HepG2 (cell line): ENCODE results near the gene SLC12A2. TPM values are rescaled to one million over a fixed set of nuclear protein-coding genes. Genes with fewer than 3 reads are reported as not detected.

Experiments
- ARNT ChIP-seq: fragments of 450-650 bp; IDR thresholded peaks from 2 replicates; pipeline ENCODE4 v1.6.1; 2017
- ARNTL ChIP-seq: sonication (generic); formaldehyde crosslinking; IDR thresholded peaks from 2 replicates; pipeline ENCODE4 v1.4.0; 2020; ENCODE audit warnings: mild to moderate bottlenecking, missing genetic modification reagents
- CBX5 ChIP-seq: sonication (generic); formaldehyde crosslinking; IDR thresholded peaks from 2 replicates; pipeline ENCODE4 v1.4.0; 2020; ENCODE audit warnings: missing genetic modification reagents, borderline replicate concordance
- CCAR2 ChIP-seq: fragments of 200-400 bp; formaldehyde crosslinking; optimal IDR thresholded peaks from 2 replicates; pipeline ENCODE3; 2018; ENCODE audit warnings: low read depth, mild to moderate bottlenecking, low read length, moderate library complexity
- FLYWCH1 ChIP-seq: sonication (generic); formaldehyde crosslinking; IDR thresholded peaks from 2 replicates; pipeline ENCODE4 v1.8.1; 2023; ENCODE audit warnings: mild to moderate bottlenecking, missing genetic modification reagents
- KLF11 ChIP-seq: IDR thresholded peaks from 2 replicates; pipeline ENCODE4 v1.6.1; 2016; ENCODE audit warnings: missing compliant biosample characterization
- MED1 ChIP-seq: sonication (generic); formaldehyde crosslinking; IDR thresholded peaks from 2 replicates; pipeline ENCODE4 v1.4.0; 2020; ENCODE audit warnings: missing genetic modification reagents
- MIXL1 ChIP-seq: IDR thresholded peaks from 2 replicates; pipeline ENCODE4 v1.6.1; 2016
- NKX3-1 ChIP-seq: sonication (generic); formaldehyde crosslinking; IDR thresholded peaks from 2 replicates; pipeline ENCODE4 v1.5.0; 2020; ENCODE audit warnings: missing genetic modification reagents
- PHB2 ChIP-seq: fragments of 450-650 bp; IDR thresholded peaks from 2 replicates; pipeline ENCODE4 v1.6.1; 2018; ENCODE audit not compliant: partially characterized antibody
- PTBP1 ChIP-seq: fragments of 200-400 bp; formaldehyde crosslinking; IDR thresholded peaks from 2 replicates; pipeline ENCODE4 v1.6.1; 2018; ENCODE audit warnings: low read length, low read depth; ENCODE audit not compliant: poor library complexity, severe bottlenecking
- ZNF101 ChIP-seq: sonication (generic); formaldehyde crosslinking; IDR thresholded peaks from 2 replicates; pipeline ENCODE4 v1.4.0; 2020; ENCODE audit warnings: mild to moderate bottlenecking, low read depth, missing genetic modification reagents, borderline replicate concordance
- ZNF605 ChIP-seq: sonication (generic); formaldehyde crosslinking; IDR thresholded peaks from 2 replicates; pipeline ENCODE4 v1.8.0; 2022; ENCODE audit warnings: mild to moderate bottlenecking, missing genetic modification reagents
- ZNF678 ChIP-seq: sonication (generic); formaldehyde crosslinking; IDR thresholded peaks from 2 replicates; pipeline ENCODE4 v1.4.0; 2020; ENCODE audit warnings: mild to moderate bottlenecking, missing genetic modification reagents
- ZNF747 ChIP-seq: sonication (generic); formaldehyde crosslinking; IDR thresholded peaks from 2 replicates; pipeline ENCODE4 v1.8.1; 2023; ENCODE audit warnings: missing genetic modification reagents, mild to moderate bottlenecking, borderline replicate concordance
- ZNF75D ChIP-seq: sonication (generic); formaldehyde crosslinking; IDR thresholded peaks from 2 replicates; pipeline ENCODE4 v1.8.1; 2023; ENCODE audit warnings: missing genetic modification reagents, mild to moderate bottlenecking, borderline replicate concordance
- polyA plus RNA-seq, 8 experiments: library from polyadenylated mRNA; depleted of rRNA in 3 of 8; stranded (reverse) in 7 of 8; unstranded in 1 of 8; fragments of >200 nt; fragmentation: Illumina TruSeq in 4 of 8; extraction: Trizol in 4 of 8; gene quantifications; 2 replicates each; pipeline versions ENCODE4 v1.2.1 to v1.2.3, GENCODE V29; 2011 to 2016; ENCODE audit warnings: low read depth in 4 of 8, missing spikeins in 1 of 8, mixed read lengths in 1 of 8; ENCODE audit not compliant: insufficient read depth in 1 of 8
- total RNA-seq, 5 experiments: library from RNA; depleted of rRNA; stranded (reverse); fragments of >200 nt; fragmentation: Illumina TruSeq; extraction: Trizol; gene quantifications; 2 replicates each; pipeline ENCODE4 v1.2.3, GENCODE V29; 2016; ENCODE audit warnings: low read depth in 1 of 5
- TF ChIP-seq, protein P1 (sequence below): sonication (generic); formaldehyde crosslinking; IDR thresholded peaks from 2 replicates; pipeline ENCODE4 v1.8.0; 2022; ENCODE audit warnings: missing genetic modification reagents, mild to moderate bottlenecking, moderate library complexity, borderline replicate concordance
- TF ChIP-seq, protein P2 (sequence below): sonication (generic); formaldehyde crosslinking; IDR thresholded peaks from 2 replicates; pipeline ENCODE4 v1.8.0; 2022; ENCODE audit warnings: low read depth, missing genetic modification reagents
- TF ChIP-seq, protein P3 (sequence below): sonication (generic); formaldehyde crosslinking; IDR thresholded peaks from 2 replicates; pipeline ENCODE4 v1.4.0; 2020; ENCODE audit warnings: mild to moderate bottlenecking, missing genetic modification reagents, borderline replicate concordance
- TF ChIP-seq, protein P4 (sequence below): sonication (generic); formaldehyde crosslinking; IDR thresholded peaks from 2 replicates; pipeline ENCODE4 v1.4.0; 2020; ENCODE audit warnings: mild to moderate bottlenecking, missing genetic modification reagents
- TF ChIP-seq, protein P5 (sequence below): sonication (generic); formaldehyde crosslinking; IDR thresholded peaks from 2 replicates; pipeline ENCODE4 v1.5.1; 2020; ENCODE audit warnings: mild to moderate bottlenecking, moderate library complexity, missing genetic modification reagents

Gene SLC12A2
- total and polyA plus RNA-seq, 2 of the 13 experiments (the other 11 are each of a cell fraction or from before 2014, with no cell fraction given), result 4.0 to 9.7 TPM

DNA sequence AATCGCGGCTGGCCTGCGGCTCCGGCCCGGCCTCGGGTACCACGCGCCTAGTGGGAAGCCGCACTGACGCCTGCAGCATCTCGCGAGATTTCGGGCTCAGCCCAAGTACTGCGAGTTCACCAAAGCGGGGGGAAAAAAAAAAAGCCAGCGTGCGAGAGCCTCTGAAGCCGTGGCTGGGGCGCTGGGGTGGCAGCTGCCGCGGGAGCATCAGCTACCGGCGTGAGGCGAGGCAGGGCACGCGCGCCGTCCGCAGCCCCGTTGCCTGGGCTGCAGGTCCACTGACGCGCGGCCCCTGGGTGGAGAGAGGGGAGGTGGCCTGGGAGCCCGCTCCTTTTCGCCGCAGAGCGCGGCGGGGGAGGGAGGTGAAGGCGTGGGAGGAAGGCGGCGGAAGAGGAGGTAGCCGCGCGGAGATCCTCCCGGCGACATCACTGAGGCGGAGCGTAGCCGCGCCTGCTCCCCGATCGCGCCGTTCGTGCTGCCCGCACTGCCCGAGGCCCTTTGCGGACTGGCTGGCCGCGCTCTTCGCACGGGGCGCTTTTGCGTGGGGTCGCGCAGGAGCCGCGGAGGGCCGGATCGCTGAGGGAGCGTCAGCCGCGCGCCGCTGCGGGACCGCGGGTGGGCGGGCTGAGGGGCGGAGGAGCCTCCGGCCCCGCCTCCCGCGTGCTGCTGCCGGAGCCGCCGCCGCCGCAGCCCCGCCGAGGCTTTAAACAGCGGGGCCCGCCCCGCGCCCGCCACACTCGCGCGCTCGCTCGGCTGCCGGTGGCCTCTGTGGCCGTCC, at the start of gene SLC12A2 (continued):
- TF ChIP-seq, protein P1, sequence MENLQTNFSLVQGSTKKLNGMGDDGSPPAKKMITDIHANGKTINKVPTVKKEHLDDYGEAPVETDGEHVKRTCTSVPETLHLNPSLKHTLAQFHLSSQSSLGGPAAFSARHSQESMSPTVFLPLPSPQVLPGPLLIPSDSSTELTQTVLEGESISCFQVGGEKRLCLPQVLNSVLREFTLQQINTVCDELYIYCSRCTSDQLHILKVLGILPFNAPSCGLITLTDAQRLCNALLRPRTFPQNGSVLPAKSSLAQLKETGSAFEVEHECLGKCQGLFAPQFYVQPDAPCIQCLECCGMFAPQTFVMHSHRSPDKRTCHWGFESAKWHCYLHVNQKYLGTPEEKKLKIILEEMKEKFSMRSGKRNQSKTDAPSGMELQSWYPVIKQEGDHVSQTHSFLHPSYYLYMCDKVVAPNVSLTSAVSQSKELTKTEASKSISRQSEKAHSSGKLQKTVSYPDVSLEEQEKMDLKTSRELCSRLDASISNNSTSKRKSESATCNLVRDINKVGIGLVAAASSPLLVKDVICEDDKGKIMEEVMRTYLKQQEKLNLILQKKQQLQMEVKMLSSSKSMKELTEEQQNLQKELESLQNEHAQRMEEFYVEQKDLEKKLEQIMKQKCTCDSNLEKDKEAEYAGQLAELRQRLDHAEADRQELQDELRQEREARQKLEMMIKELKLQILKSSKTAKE (CRISPR knock-in tag), result no peak
- TF ChIP-seq ZNF605 (CRISPR knock-in tag), result no peak
- peak; percentile 54 for TF ChIP-seq MED1 (CRISPR knock-in tag)
- no peak for TF ChIP-seq PTBP1
- TF ChIP-seq, protein P2, sequence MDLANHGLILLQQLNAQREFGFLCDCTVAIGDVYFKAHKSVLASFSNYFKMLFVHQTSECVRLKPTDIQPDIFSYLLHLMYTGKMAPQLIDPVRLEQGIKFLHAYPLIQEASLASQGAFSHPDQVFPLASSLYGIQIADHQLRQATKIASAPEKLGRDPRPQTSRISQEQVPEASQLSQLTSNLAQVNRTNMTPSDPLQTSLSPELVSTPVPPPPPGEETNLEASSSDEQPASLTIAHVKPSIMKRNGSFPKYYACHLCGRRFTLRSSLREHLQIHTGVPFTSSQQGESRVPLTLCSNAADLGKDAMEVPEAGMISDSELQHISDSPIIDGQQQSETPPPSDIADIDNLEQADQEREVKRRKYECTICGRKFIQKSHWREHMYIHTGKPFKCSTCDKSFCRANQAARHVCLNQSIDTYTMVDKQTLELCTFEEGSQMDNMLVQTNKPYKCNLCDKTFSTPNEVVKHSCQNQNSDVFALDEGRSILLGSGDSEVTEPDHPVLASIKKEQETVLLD (CRISPR knock-in tag), result peak; percentile 47; the same call in 1 of the 2 replicates
- TF ChIP-seq KLF11 (CRISPR knock-in tag), result no peak
- no peak for TF ChIP-seq ZNF678 (CRISPR knock-in tag)
- no peak for TF ChIP-seq CBX5 (CRISPR knock-in tag)
- TF ChIP-seq, protein P3, sequence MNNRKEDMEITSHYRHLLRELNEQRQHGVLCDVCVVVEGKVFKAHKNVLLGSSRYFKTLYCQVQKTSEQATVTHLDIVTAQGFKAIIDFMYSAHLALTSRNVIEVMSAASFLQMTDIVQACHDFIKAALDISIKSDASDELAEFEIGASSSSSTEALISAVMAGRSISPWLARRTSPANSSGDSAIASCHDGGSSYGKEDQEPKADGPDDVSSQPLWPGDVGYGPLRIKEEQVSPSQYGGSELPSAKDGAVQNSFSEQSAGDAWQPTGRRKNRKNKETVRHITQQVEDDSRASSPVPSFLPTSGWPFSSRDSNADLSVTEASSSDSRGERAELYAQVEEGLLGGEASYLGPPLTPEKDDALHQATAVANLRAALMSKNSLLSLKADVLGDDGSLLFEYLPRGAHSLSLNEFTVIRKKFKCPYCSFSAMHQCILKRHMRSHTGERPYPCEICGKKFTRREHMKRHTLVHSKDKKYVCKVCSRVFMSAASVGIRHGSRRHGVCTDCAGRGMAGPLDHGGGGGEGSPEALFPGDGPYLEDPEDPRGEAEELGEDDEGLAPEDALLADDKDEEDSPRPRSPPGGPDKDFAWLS (CRISPR knock-in tag), result no peak
- TF ChIP-seq CCAR2, result no peak
- TF ChIP-seq, protein P4, sequence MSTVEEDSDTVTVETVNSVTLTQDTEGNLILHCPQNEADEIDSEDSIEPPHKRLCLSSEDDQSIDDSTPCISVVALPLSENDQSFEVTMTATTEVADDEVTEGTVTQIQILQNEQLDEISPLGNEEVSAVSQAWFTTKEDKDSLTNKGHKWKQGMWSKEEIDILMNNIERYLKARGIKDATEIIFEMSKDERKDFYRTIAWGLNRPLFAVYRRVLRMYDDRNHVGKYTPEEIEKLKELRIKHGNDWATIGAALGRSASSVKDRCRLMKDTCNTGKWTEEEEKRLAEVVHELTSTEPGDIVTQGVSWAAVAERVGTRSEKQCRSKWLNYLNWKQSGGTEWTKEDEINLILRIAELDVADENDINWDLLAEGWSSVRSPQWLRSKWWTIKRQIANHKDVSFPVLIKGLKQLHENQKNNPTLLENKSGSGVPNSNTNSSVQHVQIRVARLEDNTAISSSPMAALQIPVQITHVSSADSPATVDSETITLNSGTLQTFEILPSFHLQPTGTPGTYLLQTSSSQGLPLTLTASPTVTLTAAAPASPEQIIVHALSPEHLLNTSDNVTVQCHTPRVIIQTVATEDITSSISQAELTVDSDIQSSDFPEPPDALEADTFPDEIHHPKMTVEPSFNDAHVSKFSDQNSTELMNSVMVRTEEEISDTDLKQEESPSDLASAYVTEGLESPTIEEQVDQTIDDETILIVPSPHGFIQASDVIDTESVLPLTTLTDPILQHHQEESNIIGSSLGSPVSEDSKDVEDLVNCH (CRISPR knock-in tag), result no peak
- TF ChIP-seq ZNF75D (CRISPR knock-in tag), result no peak
- TF ChIP-seq ARNT, result no peak
- no peak for TF ChIP-seq MIXL1 (CRISPR knock-in tag)
- no peak for TF ChIP-seq NKX3-1 (CRISPR knock-in tag)
- no peak for TF ChIP-seq FLYWCH1 (CRISPR knock-in tag)
- TF ChIP-seq ZNF747 (CRISPR knock-in tag), result peak; percentile 72; the same call in 1 of the 2 replicates
- TF ChIP-seq PHB2, result no peak
- TF ChIP-seq, protein P5, sequence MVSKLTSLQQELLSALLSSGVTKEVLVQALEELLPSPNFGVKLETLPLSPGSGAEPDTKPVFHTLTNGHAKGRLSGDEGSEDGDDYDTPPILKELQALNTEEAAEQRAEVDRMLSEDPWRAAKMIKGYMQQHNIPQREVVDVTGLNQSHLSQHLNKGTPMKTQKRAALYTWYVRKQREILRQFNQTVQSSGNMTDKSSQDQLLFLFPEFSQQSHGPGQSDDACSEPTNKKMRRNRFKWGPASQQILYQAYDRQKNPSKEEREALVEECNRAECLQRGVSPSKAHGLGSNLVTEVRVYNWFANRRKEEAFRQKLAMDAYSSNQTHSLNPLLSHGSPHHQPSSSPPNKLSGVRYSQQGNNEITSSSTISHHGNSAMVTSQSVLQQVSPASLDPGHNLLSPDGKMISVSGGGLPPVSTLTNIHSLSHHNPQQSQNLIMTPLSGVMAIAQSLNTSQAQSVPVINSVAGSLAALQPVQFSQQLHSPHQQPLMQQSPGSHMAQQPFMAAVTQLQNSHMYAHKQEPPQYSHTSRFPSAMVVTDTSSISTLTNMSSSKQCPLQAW (CRISPR knock-in tag), result 0 out of 2 replicates have a peak, but pooled peaks have one; percentile 53
- TF ChIP-seq ZNF101 (CRISPR knock-in tag), result no peak
- TF ChIP-seq ARNTL, result no peak
